ENCODE results near the gene ADGRB3. TPM values are rescaled to one million over a fixed set of nuclear protein-coding genes. Genes with fewer than 3 reads are reported as not detected.
"Not testable (repeated sequence)": the region's sequence is repeated elsewhere in the genome, so short reads cannot be mapped to it uniquely, and the experiment has no call there.

The ADGRB3 gene
- total and polyA plus RNA-seq, 12 donors, result 0.47 to 2.1 (median 0.85) TPM

- ATAC-seq, result no peak
- peaks cover 0 to 16% (median 0%) of the 10 kb centered on the region in 11 donors for H3K9me3 ChIP-seq
- H3K4me3 ChIP-seq, result no peak overlapping the region
- no peaks in the 10 kb centered on the region for H3K27me3 ChIP-seq
- no peaks in the 10 kb centered on the region for H3K4me1 ChIP-seq
- TF ChIP-seq CTCF (IDR thresholded peaks at IDR 0.05), result no peak
- peak overlapping the region in 1 of 10 donors; percentile 2 for H3K27ac ChIP-seq
- H3K36me3 ChIP-seq, result no peaks in the 10 kb centered on the region
- intact Hi-C loops (cut with DNase I), result no loop called here
- DNase-seq, result no peak
Observed at GRCh38 chr6:68911811-68912210, 276.7 kb downstream of the ADGRB3 start.

GRCh38 chr6:68912805-68913204 lies 277.7 kb downstream of the ADGRB3 start:
- DNase-seq, result peak in 1 of 2 donors; percentile 0
- H3K36me3 ChIP-seq; intact Hi-C loops (cut with DNase I); H3K27me3 ChIP-seq; H3K4me1 ChIP-seq; H3K27ac ChIP-seq; H3K4me3 ChIP-seq; ATAC-seq: not testable (repeated sequence)
- WGBS, 2 donors, result 94 to 96% methylated on average over 9 of the region's 9 CpGs
- peaks cover 0 to 16% (median 0%) of the 10 kb centered on the region in 11 donors for H3K9me3 ChIP-seq

- Histone ChIP-seq H3K9me3 (peaks cover 0 to 3% (median 0%) of the 10 kb centered on the region in 11 donors), H3K4me3 (no peak overlapping the region), H3K4me1 (no peaks in the 10 kb centered on the region), H3K27ac (no peak overlapping the region), H3K36me3 (no peaks in the 10 kb centered on the region), H3K27me3 (no peaks in the 10 kb centered on the region)
- no peak for TF ChIP-seq CTCF (IDR thresholded peaks at IDR 0.05)
- ATAC-seq (no peak), DNase-seq (no peak)
- intact Hi-C loops (cut with DNase I), result no loop called here
- WGBS, 2 donors, result 88 to 90% methylated on average over 2 of the region's 2 CpGs
Observed at GRCh38 chr6:68915586-68915985, 280.5 kb downstream of the ADGRB3 start.

GRCh38 chr6:68919537-68919936 lies 284.5 kb downstream of the ADGRB3 start:
- WGBS, 2 donors, result 61 to 71% methylated on average over 3 of the region's 3 CpGs
- Histone ChIP-seq H3K4me1 (no peaks in the 10 kb centered on the region), H3K27ac (no peak overlapping the region), H3K9me3 (no peaks in the 10 kb centered on the region), H3K36me3 (no peaks in the 10 kb centered on the region), H3K4me3 (no peak overlapping the region), H3K27me3 (no peaks in the 10 kb centered on the region)
- DNase-seq, result no peak
- TF ChIP-seq CTCF (IDR thresholded peaks at IDR 0.05), result no peak
- intact Hi-C loops (cut with DNase I), result no loop called here
- ATAC-seq, result no peak

GRCh38 chr6:68941345-68941744 lies 306.3 kb downstream of the ADGRB3 start:
- Histone ChIP-seq H3K4me3 (no peak overlapping the region), H3K27ac (no peak overlapping the region), H3K36me3 (no peaks in the 10 kb centered on the region), H3K27me3 (no peaks in the 10 kb centered on the region), H3K4me1 (no peaks in the 10 kb centered on the region), H3K9me3 (no peaks in the 10 kb centered on the region)
- ATAC-seq, result no peak
- intact Hi-C loops (cut with DNase I), result no loop called here
- no peak for TF ChIP-seq CTCF (IDR thresholded peaks at IDR 0.05)
- DNase-seq, result no peak
- 90 to 97% methylated on average over 2 of the region's 2 CpGs for WGBS, 2 donors

All from heart right ventricle (tissue), 16 donors.